NCI-H2227 (cell line): Measurements from ENCODE around the gene ZNF84.
A peak's percentile ranks its signal among the peaks of the same experiment; 100 is the strongest.

Experiments
- DNase-seq: peaks from one replicate; lab custom pipeline; 2025; ENCODE audit not compliant: unreplicated experiment; lab: John Stamatoyannopoulos, UW

ZNF84 gene

DNA sequence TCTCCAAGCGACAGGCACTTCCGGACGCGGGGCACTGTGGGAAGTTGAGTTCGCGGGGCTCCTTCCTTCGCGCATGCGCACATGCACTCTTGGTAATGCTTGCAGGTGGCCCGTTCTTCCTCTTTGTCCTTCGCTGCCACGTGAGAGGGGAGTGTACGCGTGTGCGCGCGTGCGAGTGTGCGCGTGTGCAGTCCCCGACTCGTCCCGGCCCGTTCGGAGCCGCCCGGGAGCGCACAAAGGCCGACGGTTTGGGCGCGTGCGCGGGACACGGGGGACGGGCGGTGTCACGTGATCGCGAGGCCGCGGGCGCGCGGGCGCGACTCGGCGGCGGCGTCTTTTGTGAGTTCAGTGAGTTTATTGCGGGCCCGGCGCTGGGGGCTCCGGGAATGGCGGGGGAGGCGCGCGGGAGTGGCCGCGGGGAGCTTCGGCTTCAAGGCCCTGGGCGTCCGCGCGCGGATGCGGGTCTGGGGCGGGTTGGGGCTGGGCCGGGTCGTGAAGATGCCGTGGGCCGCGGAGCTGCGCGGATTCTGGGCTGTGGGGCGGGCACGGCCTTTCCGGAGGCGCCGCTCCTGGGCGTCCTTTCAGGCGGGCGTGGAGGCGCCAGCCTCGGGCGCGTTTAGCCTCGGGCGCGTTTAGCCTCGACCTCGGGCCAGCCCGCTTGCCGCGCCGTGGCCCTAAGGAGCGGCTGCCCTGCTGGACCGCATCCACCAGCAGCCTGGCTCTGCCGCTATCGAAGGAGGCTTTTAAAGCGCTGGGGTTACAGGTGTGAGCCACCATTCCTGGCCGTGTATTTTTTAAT lies at the start of gene ZNF84:
ZNF84 (plus strand) TSS at position 303 of the 799 bp plus-strand sequence. CDS start 3,959 bp downstream, outside the sequence.
- peak; percentile 99 for DNase-seq

- DNase-seq, result no peak
Measured at GRCh38 chr12:132998741-132999140, 38.6 kb upstream of the ZNF84 start.

- no peak for DNase-seq
Measured at GRCh38 chr12:133010657-133011297, 26.5 kb upstream of the ZNF84 start.

GRCh38 chr12:133023566-133023965 lies 13.7 kb upstream of the ZNF84 start:
- DNase-seq, result no peak

DNA sequence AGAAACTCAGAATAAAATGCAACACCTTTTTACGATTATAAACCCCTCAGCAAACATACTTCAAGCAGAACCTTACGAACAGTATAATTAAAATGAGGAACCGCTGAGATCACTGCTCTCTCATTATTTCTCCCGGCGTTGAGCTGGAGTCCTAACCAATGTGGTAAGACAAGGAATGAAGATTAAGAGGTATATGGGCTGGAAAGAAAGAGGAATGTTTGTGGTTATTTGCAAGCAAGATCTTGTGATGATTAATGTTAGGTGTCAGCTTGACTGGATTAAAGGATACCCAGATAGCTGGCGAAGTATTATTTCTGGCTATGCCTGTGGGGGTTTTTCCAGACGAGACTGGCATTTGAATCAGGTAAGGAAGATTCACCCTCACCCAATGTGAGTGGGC lies 10.3 kb upstream of the ZNF84 start:
- no peak for DNase-seq

DNA sequence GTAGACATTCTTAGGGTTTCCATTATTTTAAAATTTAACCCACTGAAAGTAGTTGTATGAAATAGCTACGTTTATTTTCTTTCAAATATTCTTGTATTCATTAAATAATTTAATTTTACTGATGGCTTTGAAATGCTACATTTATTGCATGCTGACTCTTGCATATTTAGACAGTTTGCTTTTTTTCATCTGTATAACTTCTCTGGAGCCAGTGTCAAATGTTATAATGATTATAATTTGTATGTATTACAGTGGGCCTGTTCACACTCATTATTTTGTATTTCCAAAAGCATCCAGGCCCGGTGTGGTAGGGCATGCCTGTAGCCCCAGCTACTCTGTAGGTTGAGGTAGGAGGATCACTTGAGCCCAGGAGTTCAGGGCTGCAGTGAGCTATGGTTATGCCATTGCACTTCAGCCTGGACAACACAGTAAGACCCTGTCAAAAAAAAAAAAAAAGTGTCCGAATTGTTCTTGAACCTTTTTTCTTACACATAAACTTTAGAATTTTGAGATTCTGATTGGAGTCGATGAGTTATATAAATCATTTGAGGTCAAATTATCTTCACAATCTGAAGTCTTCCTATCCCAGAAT lies 905 bp downstream of the ZNF84 start:
- no peak for DNase-seq

DNA sequence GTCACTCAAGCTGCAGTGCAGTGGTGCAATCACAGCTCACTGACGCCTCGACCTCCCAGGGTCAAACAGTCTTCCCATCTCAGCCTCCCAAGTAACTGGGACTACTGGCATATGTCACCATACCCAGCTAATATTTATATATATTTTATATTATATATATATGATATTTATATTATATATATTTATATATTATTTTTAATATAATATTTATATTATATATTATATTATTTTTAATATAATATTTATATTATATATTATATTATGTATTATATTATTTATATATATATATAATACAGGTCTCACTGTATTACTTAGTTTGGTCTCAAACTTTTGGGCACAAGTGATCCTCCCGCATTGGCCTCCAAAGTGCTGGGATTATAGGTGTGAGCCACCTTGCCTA lies 9.4 kb downstream of the ZNF84 start:
- no peak for DNase-seq

- no peak for DNase-seq
Measured at GRCh38 chr12:133057446-133057845, 20.1 kb downstream of the ZNF84 start.

GRCh38 chr12:133058203-133059113 lies 21.1 kb downstream of the ZNF84 start:
- no peak for DNase-seq

GRCh38 chr12:133061954-133062353 lies 24.6 kb downstream of the ZNF84 start:
- no peak for DNase-seq

DNA sequence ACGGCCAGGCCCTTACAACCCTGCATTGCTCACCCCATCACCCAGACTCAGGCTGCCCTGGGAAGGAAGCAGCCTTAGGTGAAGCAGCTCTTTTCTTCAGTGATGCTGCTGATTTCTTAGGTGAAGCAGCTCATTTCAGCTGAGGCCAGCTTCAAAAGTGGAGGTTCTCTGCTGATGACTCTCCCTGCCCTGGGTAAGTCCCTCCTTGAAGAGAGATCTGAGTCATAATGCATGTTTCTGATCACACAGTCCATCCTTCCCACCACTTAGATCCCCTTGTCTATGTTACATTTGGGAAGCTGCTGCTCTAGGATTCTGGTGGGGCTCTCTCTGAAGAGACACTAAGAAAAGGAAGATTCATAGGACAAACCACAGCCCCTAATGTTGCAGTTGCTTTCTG lies 26.2 kb downstream of the ZNF84 start:
- DNase-seq, result no peak

- no peak for DNase-seq
Measured at GRCh38 chr12:133073836-133074235, 36.5 kb downstream of the ZNF84 start.

DNA sequence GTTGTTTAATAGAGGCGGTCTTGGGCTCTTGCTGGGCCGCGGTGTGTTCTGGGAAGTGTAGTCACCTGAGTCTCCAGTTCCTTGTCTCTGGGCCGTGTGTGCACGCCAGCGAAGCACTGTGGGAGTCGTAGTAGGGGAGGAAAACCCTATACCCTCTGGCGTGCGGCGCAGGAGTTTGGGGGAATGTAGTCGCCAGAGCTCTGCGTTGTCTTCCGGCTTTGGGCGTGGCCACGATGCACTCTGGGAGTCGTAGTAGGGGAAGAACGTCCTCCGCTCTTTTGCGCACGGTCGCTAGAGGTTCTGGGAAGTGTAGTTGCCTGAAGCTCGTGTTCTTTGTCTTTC lies 42.7 kb downstream of the ZNF84 start:
- DNase-seq, result peak; percentile 99

DNA sequence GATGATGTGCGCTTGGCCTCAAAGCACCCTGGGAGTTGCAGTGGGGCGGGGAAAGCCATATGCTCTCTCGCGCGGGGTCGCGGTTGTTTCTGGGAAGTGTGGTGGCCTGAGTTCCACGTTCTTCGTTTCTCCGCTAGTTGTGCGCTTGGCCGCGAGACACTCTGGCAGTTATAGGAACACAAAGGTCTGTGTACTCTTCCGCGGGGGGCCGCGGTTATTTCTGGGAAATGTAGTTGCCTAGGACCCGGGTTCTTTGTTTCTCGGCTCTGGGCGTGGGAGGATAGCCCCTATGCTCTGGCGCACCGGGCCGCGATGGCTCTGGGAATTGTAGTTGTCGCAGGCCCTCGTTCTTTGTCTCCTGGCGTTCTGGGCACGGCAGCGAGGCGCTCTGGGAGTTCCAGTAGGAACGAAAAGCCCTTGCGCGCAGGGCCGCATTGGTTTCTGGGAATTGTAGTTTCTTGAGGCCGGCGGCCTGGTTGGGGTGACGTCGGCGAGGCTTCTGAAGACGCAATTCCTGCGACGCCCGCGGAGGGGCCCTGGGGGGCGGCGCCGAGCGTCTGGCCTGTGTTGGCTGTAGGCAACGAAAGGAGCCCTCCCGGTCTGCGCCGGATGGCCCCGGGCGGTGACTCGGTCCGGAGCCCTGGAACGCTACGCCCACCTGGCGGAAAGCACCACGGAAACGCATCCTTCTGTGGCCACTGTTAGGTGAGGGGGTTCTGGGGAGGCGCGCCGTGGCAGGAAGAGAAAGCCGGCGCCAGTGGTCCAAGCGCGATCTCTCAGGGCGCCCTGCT lies 43.3 kb downstream of the ZNF84 start, which contains the start of gene ZNF140:
ZNF140 (plus strand) TSS at position 556 of the 791 bp plus-strand sequence. CDS start 398 bp downstream, outside the sequence.
- DNase-seq, result peak; percentile 99

DNA sequence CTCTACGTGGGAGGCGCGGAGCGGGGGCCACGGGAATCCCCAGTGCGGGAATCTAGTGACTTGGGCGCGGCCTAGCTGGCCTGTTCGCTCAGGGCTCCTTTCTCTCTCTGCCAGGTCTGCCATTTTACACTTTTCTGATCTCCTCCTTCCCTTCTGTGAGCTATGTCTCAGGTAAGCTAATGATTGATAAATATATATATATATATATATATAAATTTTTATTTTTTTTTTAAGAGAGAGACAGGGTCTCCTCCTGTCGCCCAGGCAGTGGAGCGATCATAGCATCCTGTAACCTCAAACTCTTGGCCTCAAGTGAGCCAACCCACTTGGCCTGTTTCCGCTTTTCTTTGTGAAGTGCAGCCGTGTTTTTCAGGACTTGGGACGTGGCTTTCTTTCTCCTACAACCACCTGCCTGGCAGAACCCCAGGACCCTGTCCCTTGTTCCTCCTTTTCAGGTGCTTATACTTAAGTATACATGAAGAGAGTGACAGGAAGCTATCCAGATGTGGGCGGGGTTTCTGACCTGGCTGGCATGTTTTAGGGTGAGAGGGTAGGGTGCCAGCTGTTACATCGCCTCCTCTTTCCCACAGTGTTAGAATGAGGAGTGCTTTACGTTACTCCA lies 44.0 kb downstream of the ZNF84 start:
- no peak for DNase-seq

DNA sequence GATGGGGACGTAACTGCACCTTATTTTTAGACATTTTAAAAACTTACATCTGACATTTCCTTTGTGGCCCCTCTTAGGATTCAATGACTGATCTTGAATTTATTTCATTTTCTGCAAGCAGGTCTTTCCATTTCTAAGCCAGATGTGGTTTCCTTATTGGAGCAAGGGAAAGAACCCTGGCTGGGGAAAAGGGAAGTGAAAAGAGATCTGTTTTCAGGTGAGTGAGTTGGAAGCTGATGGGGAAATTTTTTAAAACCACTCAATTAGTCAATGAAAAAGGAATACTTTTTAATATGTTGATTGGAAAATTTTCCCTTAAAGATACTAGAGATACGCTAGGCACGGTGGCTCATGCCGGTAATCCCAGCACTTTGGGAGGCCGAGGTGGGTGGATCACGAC lies 46.0 kb downstream of the ZNF84 start:
- no peak for DNase-seq

- DNase-seq, result no peak
Measured at GRCh38 chr12:133105620-133106019, 68.3 kb downstream of the ZNF84 start.

DNA sequence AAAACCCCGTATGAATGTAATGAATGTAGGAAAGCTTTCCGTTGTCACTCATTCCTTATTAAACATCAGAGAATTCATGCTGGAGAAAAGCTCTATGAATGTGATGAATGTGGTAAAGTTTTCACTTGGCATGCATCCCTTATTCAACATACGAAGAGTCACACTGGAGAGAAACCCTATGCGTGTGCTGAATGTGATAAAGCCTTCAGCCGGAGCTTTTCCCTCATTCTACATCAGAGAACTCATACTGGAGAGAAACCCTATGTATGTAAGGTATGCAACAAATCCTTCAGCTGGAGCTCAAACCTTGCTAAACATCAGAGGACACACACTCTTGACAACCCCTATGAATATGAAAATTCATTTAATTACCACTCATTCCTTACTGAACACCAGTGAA lies 68.9 kb downstream of the ZNF84 start:
- no peak for DNase-seq

GRCh38 chr12:133107121-133107520 lies 69.8 kb downstream of the ZNF84 start:
- no peak for DNase-seq

GRCh38 chr12:133108150-133108549 lies 70.8 kb downstream of the ZNF84 start:
- no peak for DNase-seq
